Transverse colon (tissue), 4 donors: ENCODE data around the gene TMEFF1. TPM values are rescaled to one million over a fixed set of nuclear protein-coding genes. Genes with fewer than 3 reads are reported as not detected.

Experiments used
- DNase-seq: peaks from one replicate; pipeline ENCODE4 v3.0.0-alpha.2; 2019
- H3K27ac ChIP-seq, 4 donors: fragments of 200-600 bp; sonication (generic); 2 replicates each; pipeline ENCODE4 v1.5.1; 2016 to 2018; ENCODE audit warnings: inconsistent platforms in 4 of 4
- H3K27me3 ChIP-seq: fragments of 200-600 bp; sonication (generic); 2 replicates; pipeline ENCODE4 v1.5.1; 2017; ENCODE audit warnings: inconsistent platforms
- H3K36me3 ChIP-seq, 4 donors: fragments of 200-600 bp; sonication (generic); 2 replicates each; pipeline ENCODE4 v1.5.1; 2017 to 2019; ENCODE audit warnings: inconsistent platforms in 4 of 4
- H3K4me1 ChIP-seq, 4 donors: fragments of 200-600 bp; sonication (generic); 2 replicates each; pipeline ENCODE4 v1.5.1; 2017 to 2020; ENCODE audit warnings: inconsistent platforms in 4 of 4
- H3K4me3 ChIP-seq, 4 donors: fragments of 200-600 bp; sonication (generic); 1 replicate in 1 of 4; 2 replicates in 3 of 4; pipeline versions ENCODE4 v1.5.1 to v1.6.1; 2017 to 2019; ENCODE audit warnings: inconsistent platforms in 4 of 4
- H3K9me3 ChIP-seq, 2 donors: fragments of 200-600 bp; sonication (generic); 2 replicates each; pipeline ENCODE4 v1.5.1; 2017 to 2019; ENCODE audit warnings: inconsistent platforms in 2 of 2
- EP300 ChIP-seq: sonication (generic); formaldehyde crosslinking; IDR thresholded peaks from one replicate; pipeline ENCODE4 v1.6.1; 2017; ENCODE audit warnings: antibody characterized with exemption, low read depth
- POLR2A ChIP-seq: fragments of 450-650 bp; IDR thresholded peaks from one replicate; pipeline ENCODE4 v1.6.1; 2016; ENCODE audit warnings: antibody characterized with exemption, mild to moderate bottlenecking, moderate library complexity
- POLR2AphosphoS5 ChIP-seq, 3 donors: sonication (generic); formaldehyde crosslinking; IDR thresholded peaks; one replicate each; pipeline ENCODE4 v1.6.1; 2016; ENCODE audit warnings: antibody characterized with exemption in 3 of 3
- WGBS, 2 donors: methylation state at CpG; one replicate each; pipeline ENCODE4 v1.1.5; 2018; ENCODE audit warnings: low coverage in 1 of 2; 5-methylcytosine and 5-hydroxymethylcytosine counted together
- in situ Hi-C, 4 donors: fragments of 200-750 bp; cut with MboI; loops; one replicate each; pipeline versions ENCODE4 v1.15.0 to v1.15.1; 2017; ENCODE audit warnings: low sequenced_read_pairs in 3 of 4, low pct_ligation_motif_present in 1 of 4, low pct_unique_long_range_greater_than_20kb in 1 of 4
- intact Hi-C: fragments of 100-400 bp; cut with DNase I; formaldehyde crosslinking; loops from one replicate; pipeline ENCODE4 v1.15.1; 2023; ENCODE audit warnings: low total_unique reads
- total RNA-seq, 4 donors: library from RNA; depleted of rRNA; stranded (reverse); fragments of >200 nt; gene quantifications; one replicate each; pipeline ENCODE4 v1.1.0, GENCODE V29; 2016
- TF ChIP-seq, protein P1 (sequence below), 5 experiments: fragments of 200-600 bp in 3 of 5; fragments of 450-650 bp in 2 of 5; sonication (generic) in 3 of 5; IDR thresholded peaks; 1 replicate in 2 of 5; 2 replicates in 3 of 5; pipeline ENCODE4 v1.5.1; 2016 to 2017; ENCODE audit warnings: antibody characterized with exemption in 5 of 5, inconsistent platforms in 3 of 5, mild to moderate bottlenecking in 2 of 5, moderate library complexity in 1 of 5

The TMEFF1 gene
- total RNA-seq, 4 donors from 2014 or later = not detected

DNA sequence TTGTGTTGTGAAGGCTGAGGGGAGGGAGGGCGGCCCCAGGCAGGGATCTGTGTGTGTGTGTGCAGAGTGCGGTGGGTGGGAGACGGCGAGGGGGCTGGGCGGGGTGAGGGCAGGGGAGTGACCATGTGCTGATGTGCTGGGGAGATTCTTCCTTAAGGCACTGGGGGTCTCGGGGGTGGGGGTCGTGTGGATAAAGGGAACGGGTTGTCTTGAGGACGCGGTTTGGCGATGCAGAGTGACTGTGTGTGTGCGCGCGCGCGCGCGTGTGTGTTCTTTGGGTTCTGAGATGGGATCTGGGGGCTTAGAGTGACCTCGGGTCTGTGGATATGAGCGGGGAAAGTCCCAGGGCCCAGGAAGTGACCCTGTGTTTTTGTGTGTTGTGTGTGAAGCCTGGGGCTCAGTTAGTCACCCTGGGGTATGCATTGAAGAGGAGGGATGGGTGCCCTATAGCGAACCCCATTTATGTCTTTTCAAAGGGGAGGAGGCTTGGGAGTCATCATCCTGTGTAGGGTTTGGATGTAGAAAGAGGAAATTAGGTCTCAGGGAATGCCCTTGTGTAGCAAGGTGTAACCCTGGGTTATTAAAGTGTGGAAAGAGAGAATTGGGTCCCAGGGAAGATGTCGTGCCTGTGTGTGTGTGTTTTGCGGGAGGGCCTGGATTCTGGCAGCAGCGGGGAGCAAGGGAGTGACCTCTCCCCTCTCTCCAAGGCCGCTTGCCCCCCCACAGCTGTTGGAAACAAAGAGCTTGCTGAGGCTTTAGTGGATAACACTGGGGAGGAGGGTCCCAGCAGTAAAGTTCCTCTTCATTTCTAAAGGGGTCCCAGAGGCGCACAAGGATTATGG lies 1.4 kb downstream of the TMEFF1 start:
- Histone ChIP-seq H3K4me3 (peak overlapping the region in 3 of 4 donors; percentile 48 to 65 (median 59)), H3K27me3 (peaks cover 31% of the 10 kb centered on the region), H3K27ac (no peak overlapping the region), H3K36me3 (no peaks in the 10 kb centered on the region), H3K4me1 (peaks cover 0 to 11% (median 11%) of the 10 kb centered on the region in 4 donors), H3K9me3 (no peaks in the 10 kb centered on the region)
- TF ChIP-seq POLR2AphosphoS5 (IDR thresholded peaks at IDR 0.05) (no peak), POLR2A (no peak), EP300 (no peak)
- TF ChIP-seq, protein P1, sequence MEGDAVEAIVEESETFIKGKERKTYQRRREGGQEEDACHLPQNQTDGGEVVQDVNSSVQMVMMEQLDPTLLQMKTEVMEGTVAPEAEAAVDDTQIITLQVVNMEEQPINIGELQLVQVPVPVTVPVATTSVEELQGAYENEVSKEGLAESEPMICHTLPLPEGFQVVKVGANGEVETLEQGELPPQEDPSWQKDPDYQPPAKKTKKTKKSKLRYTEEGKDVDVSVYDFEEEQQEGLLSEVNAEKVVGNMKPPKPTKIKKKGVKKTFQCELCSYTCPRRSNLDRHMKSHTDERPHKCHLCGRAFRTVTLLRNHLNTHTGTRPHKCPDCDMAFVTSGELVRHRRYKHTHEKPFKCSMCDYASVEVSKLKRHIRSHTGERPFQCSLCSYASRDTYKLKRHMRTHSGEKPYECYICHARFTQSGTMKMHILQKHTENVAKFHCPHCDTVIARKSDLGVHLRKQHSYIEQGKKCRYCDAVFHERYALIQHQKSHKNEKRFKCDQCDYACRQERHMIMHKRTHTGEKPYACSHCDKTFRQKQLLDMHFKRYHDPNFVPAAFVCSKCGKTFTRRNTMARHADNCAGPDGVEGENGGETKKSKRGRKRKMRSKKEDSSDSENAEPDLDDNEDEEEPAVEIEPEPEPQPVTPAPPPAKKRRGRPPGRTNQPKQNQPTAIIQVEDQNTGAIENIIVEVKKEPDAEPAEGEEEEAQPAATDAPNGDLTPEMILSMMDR (IDR thresholded peaks at IDR 0.05) = no peak
- in situ Hi-C loops (no loop called here), intact Hi-C loops (no loop called here)
- DNase-seq = no peak
- WGBS, 2 donors = 34 to 35% methylated on average over 17 to 26 of the region's 26 CpGs

DNA sequence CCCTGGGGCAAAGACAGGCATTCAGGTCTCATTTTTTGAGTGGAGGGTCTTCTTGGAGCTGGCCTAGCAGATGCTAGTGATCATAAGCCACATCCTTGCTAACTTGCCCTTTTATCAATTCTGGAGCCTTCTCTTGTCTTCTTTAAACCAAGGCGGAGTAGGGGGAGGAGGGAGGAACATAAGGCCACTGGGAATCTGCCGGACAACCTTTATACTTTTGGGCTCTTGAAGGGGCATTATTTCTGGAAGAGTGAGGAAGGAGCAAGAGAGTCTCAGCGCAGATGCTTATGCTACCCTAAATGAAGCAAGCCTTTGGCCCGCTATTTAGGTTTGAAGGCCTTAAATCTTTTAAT lies 2.0 kb downstream of the TMEFF1 start:
- intact Hi-C loops (no loop called here), in situ Hi-C loops (no loop called here)
- 90 to 92% methylated on average over 2 to 4 of the region's 4 CpGs for WGBS, 2 donors
- peaks cover 31% of the 10 kb centered on the region for H3K27me3 ChIP-seq
- TF ChIP-seq POLR2AphosphoS5 (IDR thresholded peaks at IDR 0.05) (no peak), EP300 (no peak), POLR2A (no peak)
- TF ChIP-seq, protein P1 (IDR thresholded peaks at IDR 0.05) = no peak
- no peak overlapping the region for H3K4me3 ChIP-seq
- peaks cover 0 to 11% (median 11%) of the 10 kb centered on the region in 4 donors for H3K4me1 ChIP-seq
- DNase-seq = no peak
- H3K27ac ChIP-seq = no peak overlapping the region
- no peaks in the 10 kb centered on the region for H3K36me3 ChIP-seq
- no peaks in the 10 kb centered on the region for H3K9me3 ChIP-seq

DNA sequence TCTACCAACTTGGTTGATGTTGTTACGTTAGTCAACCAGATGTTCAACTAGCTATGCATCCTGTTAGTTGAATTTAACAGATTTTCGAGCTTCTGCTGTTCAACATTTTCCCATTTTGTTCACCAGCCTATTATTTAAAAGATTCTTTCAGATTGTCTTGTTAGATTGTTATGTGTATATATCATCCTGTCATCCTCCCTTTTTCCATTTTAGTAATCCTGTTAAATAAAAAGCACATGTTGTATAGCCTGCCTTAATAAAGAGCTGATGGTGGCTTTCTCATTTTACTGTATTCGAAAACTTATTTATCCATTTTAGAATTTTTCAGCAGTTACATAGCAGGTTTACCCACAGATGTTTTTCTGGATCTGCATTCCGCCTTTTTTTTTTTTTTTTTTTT lies 4.3 kb downstream of the TMEFF1 start:
- Histone ChIP-seq H3K4me1 (peaks cover 0 to 11% (median 11%) of the 10 kb centered on the region in 4 donors), H3K27ac (no peak overlapping the region), H3K9me3 (no peaks in the 10 kb centered on the region), H3K4me3 (no peak overlapping the region), H3K27me3 (peaks cover 28% of the 10 kb centered on the region), H3K36me3 (no peaks in the 10 kb centered on the region)
- WGBS, 2 donors = 85 to 97% methylated on average over 3 to 4 of the region's 4 CpGs
- DNase-seq = no peak
- intact Hi-C loops = no loop called here
- in situ Hi-C loops = no loop called here
- TF ChIP-seq EP300 (no peak), POLR2AphosphoS5 (IDR thresholded peaks at IDR 0.05) (no peak), POLR2A (no peak)
- TF ChIP-seq, protein P1 (IDR thresholded peaks at IDR 0.05) = no peak

DNA sequence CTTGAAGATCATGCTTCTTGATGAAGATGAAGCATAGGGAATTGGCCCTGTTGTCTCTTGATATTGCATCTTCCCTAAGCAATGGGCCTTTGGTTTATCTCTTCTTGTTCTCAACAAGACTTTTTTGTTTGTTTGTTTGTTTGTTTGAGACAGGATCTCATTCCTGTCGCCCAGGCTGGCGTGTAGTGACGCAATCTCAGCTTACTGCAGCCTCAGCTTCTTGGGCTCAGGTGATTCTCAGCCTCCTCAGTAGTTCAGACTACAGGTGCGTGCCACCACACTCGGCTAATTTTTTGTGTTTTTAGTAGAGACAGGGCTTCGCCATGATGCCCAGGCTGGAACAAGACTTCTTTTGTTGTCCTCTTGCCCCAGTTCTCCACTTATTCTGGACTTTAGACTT lies 5.2 kb downstream of the TMEFF1 start:
- Histone ChIP-seq H3K27ac (no peak overlapping the region), H3K9me3 (no peaks in the 10 kb centered on the region), H3K27me3 (peaks cover 21% of the 10 kb centered on the region), H3K4me3 (no peak overlapping the region), H3K4me1 (peaks cover 0 to 10% (median 8%) of the 10 kb centered on the region in 4 donors), H3K36me3 (no peaks in the 10 kb centered on the region)
- DNase-seq = no peak
- WGBS, 2 donors = 85 to 90% methylated on average over 6 of the region's 6 CpGs
- in situ Hi-C loops (no loop called here), intact Hi-C loops (no loop called here)
- TF ChIP-seq EP300 (no peak), POLR2A (no peak), POLR2AphosphoS5 (IDR thresholded peaks at IDR 0.05) (no peak)
- TF ChIP-seq, protein P1 (IDR thresholded peaks at IDR 0.05) = no peak
